ENCODE data around the gene ZNF616.

The ZNF616 gene

DNA sequence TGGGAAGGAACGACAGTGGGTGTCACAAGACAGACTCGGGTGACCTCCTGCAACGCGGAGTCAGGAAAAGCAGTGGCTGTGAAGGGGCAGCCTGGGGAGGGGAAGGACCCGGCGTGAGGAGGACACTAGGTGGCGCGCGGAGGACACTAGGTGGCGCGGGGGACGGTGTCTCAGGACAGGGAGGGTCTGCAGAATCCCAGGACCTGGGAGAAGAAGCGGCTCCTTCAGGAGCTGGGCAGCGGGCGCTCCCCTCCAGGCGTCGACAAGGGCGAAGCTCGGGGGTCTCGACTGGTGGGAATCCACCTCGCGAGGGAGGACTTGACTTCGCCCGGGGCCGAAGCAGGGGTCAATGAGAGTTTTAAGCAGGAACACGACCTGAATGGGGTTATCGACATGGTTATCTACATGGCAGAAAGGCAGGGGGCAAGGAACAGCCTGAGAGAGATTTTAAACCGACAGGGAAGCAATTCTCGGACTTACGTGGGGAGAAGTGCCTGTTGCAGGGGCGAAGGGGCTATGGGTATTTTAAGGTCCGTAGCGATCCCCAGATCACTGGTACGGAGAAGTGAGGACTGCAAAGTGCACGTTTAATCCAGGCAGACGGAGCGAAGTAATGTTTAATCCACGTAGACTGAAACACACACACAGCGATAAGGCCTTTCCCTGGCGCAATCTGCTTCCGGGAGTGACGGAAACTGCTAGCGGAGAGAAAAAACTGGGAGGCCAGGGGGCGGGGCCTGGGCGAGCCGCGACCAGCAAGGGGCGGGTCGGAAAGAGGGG lies at the start of gene ZNF616:
Gene ZNF616, minus strand, starts transcription at position 687 of the 780 bp plus-strand sequence. CDS start 9,426 bp downstream, outside the sequence.
- DNase-seq (ENCODE audit: low read depth in 2 of 2) = peak; percentile 82 to 87

DNA sequence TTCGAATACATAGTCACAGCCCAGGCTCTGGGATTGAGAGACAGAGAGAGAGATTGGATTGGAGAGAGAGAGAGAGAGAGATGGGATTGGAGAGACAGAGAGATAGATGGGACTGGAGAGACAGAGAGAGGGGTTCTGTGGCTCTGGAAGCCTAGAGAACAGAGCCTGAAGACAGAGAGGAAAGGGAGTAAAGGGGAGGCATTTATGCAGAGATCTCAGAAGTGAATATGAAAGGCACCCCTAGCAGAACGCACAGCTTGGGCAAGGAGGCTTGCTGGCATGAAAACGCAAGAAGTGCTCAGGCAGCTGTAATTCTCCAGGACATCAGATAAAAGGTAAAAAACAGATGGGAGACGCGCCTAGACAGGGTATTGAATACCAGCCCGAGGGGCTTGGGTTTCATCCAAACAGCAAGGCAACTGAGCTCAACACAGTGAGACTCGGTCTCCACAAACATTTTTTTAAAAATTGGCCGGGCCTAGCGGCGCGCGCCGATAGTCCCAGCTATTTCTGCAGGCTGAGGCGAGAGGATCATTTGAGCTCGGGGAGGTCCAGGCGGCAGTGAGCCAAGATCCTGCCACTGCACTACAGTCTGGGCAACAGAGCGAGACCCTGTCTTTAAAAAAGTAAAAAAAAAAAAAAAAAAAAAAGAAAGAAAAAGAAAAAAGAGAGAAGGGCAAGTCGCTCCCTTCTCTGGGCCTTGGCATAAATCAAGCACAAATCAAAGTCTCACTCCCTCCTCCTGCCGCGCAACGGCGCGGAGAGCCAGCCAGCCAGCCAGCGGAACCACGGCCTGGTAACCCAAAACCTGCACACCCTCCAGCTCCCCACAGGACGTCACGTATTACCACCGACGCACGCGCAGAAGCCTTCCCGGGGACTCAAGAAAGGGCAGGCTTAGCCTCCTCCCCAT lies 49.3 kb upstream of the ZNF616 start:
- DNase-seq (ENCODE audit: low read depth in 2 of 2) = peak in 1 of 2 experiments; percentile 49

- DNase-seq (ENCODE audit: low read depth in 2 of 2) = no peak
Measured at GRCh38 chr19:52187407-52187806, 47.7 kb upstream of the ZNF616 start.

DNA sequence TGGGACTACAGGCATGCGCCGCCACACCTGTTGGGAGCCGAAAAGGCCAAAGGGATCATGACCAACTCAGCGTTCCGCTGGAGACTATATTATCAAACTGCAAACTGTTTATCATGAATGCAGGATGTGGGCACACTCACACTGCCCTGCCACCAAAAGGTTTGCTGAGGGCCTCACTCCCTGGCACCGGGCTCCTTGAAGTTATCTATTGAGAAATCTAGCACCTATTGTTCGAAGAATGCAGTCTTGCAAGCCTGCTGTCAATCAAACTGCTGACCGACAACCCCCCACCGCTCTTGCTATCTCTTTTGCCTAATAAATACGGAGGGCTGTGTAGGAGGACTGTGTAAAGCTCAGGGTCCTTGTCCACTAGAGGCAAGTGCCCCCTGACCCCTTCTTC lies 36.8 kb upstream of the ZNF616 start:
- DNase-seq (ENCODE audit: low read depth in 2 of 2) = no peak

GRCh38 chr19:52172347-52172746 lies 32.6 kb upstream of the ZNF616 start:
- no peak for DNase-seq (ENCODE audit: low read depth in 2 of 2)

DNA sequence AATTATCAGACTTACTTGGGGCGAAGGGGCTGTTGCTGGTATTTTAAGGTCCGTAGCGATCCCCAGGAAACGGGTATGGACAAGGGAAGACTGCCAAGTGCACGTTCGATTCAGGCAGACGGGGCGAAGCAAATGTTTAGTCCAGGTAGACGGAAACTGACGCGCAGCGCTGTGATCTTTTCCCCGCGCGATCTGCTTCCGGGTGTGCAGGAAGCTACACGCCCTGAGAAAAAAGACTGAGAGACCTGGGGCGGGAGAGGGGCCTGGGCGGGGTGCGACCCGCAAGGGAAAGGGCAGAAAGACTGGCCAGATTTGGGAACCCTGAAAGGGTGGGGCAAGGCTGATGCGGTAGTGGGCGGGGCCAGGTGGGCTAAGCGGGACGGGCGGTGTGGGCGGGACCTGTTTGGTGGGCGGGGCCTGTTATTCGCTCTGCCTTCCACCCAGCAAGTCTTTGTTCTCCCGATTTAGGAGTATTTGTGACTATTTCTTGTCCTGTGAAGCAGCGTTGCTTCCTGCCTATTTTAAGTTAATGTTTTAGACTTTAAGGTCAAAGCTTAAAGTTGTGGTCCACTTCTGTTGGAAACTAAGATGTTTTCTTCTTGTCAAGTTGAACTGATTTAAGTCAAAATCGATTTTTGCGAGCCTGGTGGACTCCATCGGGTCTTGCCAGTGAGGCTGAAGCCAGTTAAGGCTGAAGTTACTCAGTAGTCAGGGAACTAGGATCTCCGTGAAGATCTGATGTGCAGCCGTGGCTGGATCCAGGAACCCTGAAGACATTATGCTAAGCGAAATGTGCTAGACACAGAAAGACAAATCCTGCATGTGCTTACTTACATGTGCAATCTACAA lies 31.8 kb upstream of the ZNF616 start, which contains the start of gene ZNF836:
Gene ZNF836, minus strand, starts transcription at position 301 of the 849 bp plus-strand sequence. CDS start 3,549 bp downstream, outside the sequence.
- DNase-seq (ENCODE audit: low read depth in 2 of 2) = peak; percentile 10 to 20

GRCh38 chr19:52170863-52171320 lies 31.2 kb upstream of the ZNF616 start:
- no peak for DNase-seq (ENCODE audit: low read depth in 2 of 2)

DNA sequence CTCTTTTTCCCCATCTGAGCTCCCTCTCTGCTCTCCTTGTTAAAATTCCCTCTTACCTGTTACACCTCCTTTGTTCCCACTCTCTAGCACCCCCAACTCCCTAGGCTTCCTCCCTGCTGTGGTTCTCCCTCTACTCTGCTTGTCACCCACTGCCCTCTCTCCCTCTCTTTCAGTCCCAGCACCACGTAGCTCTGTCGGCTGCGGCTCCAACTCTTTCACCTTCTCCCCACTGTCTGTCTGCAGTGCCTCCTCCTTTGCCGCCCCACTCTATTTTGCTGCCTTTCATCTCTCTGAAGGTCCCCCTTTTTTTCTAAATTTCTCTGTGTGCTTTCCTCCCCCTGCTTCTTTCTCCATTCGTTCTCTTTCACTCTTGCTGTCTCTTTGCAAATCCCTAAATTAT lies 30.6 kb upstream of the ZNF616 start:
- DNase-seq (ENCODE audit: low read depth in 2 of 2) = no peak

DNA sequence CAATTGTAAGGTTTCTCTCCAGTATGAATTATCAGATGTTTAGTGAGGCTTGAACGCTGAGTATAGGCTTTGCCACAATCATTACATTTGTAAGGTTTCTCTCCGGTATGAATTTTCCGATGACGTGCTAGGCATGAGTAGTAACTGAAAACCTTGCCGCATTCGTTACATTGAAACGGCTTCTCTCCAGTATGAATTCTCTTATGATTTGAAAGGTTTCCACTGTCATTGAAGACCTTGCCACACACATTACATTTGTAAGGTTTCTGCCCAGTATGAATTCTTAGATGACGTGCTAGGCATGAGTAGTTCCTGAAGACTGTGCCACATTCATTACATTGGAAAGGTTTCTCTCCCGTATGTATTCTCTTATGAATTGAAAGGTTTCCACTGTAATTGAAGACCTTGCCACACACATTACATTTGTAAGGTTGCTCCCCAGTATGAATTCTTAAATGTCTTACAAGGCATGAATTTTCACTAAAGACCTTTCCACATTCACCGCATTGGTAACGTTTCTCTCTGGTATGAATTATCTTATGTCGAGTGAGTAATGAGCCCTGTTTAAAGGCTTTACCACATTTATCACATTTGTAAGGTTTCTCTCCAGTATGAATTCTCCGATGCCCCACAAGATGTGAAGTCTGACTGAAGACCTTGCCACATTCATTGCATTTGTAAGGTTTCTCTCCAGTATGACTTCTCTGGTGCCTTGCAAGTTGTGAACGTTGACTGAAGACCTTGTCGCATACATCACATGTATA lies 16.0 kb upstream of the ZNF616 start:
- DNase-seq (ENCODE audit: low read depth in 2 of 2) = no peak

GRCh38 chr19:52148256-52148655 lies 8.5 kb upstream of the ZNF616 start:
- DNase-seq (ENCODE audit: low read depth in 2 of 2) = no peak

DNA sequence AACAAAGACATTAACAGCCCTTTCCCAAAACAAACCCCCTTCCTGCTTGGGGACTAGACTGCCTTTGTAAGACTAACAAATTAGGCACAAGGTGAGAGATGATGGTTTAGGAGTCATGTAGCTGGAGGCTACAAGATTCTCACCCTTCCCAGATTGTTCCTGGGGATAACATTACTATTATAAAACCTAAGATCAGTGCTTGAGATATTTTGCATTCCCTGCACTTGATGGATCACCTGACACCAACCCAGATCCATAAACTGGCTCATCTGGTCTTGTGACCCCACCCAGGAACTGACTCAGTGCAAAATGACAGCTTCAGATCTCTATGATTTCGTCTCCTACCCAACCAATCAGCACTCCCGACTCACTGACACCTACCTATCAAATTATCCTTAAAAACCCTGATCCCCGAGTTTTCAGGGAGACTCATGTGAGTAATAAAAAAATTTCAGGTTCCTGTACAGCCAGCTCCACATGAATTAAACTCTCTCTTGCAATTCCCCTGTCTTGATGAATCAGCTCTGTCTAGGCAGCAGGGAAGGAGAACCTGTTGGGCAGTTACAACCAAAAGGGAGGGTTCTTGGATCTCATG lies 2.4 kb upstream of the ZNF616 start:
- no peak for DNase-seq (ENCODE audit: low read depth in 2 of 2)

DNA sequence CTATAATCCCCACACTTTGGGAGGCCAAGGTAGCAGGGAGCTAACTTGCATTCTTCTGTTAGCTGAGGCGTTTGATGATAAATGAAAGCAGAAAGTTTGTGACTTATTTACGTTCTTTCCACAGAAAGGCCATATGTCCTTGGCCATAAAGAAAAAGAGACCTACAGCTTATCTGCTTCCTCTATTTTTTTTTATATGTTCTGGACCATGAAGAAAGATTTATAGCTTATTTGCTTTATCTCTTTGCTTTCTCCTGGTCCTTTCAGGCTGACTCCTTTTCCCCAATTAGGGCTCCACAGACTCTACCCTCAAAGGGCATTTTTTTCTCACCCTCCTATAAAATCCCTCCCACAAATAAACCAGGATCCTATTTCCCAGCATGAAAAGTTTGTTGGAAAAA lies 1.5 kb upstream of the ZNF616 start:
- DNase-seq (ENCODE audit: low read depth in 2 of 2) = no peak

GRCh38 chr19:52140032-52140710 lies 433 bp upstream of the ZNF616 start:
- DNase-seq (ENCODE audit: low read depth in 2 of 2) = no peak

GRCh38 chr19:52138983-52139251 lies 821 bp downstream of the ZNF616 start:
- DNase-seq (ENCODE audit: low read depth in 2 of 2) = no peak

DNA sequence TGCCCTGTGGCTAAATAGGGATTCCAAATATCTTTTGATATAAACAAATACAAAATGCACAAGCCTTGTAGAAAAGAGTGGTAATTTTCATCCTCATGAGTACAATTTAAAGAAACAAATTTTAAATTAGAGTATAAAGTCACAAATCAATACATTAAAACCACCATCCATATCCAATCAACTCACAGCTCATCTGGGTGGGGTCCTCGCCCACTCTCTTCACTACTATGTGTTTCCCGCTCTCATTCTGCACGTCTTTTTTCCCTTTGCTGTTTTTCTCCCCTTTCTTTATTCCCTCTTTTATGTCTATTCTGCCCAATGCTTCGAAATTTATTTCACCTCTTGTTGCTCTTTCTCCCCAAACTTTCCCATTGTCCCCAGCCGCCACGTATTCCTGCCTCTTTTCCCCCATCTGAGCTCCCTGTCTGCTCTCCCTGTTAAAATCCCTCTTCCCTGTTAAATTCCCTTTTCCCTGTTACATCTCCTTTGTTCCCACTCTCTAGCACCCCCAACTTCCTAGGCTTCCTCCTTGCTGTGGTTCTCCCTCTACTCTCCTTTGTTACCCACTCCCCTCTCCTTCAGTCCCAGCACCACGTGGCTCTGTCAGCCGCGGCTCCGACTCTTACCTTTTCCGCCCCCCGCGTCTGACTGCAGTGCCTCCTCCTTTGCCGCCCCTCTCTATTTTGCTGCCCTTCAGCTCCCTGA lies 1.3 kb downstream of the ZNF616 start:
- no peak for DNase-seq (ENCODE audit: low read depth in 2 of 2)

GRCh38 chr19:52120286-52120685 lies 19.5 kb downstream of the ZNF616 start:
- no peak for DNase-seq (ENCODE audit: low read depth in 2 of 2)

- no peak for DNase-seq (ENCODE audit: low read depth in 2 of 2)
Measured at GRCh38 chr19:52115526-52116053, 24.1 kb downstream of the ZNF616 start.

DNA sequence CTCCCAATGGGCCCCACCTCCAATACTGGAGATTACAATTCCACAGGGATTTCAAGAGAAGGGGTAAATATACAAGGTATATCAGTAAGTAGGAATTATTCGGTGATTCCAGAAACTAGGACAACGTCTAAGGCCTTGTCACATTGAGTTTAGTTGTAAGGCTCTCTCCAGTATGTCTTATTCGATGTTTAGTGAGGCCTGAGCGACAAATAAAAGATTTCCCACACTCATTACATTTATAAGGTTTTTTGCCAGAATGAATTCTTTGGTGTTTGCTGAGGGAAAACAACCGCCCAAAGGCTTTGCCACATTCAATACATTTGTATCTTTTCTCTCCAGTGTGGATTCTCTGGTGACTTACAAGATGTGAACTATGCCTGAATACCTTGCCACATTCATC lies 25.0 kb downstream of the ZNF616 start:
- DNase-seq (ENCODE audit: low read depth in 2 of 2) = no peak

- no peak for DNase-seq (ENCODE audit: low read depth in 2 of 2)
Measured at GRCh38 chr19:52112624-52113023, 27.1 kb downstream of the ZNF616 start.

Data from fibroblast of skin of left biceps (primary cell).